ENCODE measurements around the gene ENC1. TPM values are rescaled to one million over a fixed set of nuclear protein-coding genes. Genes with fewer than 3 reads are reported as not detected.

ENC1 gene
- total RNA-seq, 1 experiment from 2014 or later: 24.5 TPM

DNA sequence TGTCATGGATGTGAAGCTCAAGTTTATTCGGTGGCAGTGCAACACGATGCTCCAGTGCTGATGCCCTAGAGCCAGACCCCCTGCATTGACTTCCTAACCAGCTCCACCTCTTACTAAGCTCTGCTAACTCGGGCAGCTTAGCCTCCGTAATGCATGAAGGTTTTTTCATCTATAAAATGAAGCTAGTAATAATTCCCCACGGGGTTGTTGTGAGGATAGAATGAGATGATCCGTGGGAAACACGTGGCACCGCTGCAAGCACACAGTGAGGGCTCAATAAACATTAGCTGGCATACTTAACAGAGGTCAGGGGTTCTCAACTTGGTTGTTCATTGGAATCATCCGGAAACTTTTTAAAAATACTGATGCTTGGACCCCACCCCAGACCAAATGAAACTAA, 6.8 kb downstream of the ENC1 start:
- Histone ChIP-seq H3K9ac (ENCODE audit: low read length) (no peak overlapping the region), H3K36me3 (ENCODE audit: low read depth, low read length) (peaks cover 32% of the 10 kb centered on the region)
- CTCF ChIA-PET: no interaction called here

DNA sequence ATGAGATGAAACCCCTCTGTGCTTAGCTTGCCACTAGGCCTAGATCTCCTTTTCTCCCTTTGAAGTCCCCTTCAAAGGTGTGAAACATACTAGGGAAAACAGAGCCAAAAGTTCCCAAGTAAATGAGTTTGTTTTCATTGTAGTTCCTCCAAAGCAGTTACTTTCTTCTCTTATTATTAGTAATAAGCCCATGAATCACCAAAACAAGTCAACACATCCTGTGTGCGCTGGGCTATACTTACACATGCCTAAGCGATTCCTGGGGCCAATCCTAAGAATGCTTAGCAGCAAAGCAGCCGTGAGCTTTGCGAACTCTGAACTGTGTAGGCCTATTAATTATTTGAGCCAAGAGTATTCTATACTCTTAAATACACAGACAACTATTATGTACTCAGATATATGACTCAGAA, 7.6 kb downstream of the ENC1 start:
- ATAC-seq: peak; percentile 72
- Histone ChIP-seq H3K4me3 (ENCODE audit: low read length) (peak overlapping the region; percentile 41), H3K4me1 (ENCODE audit: insufficient read depth, low read length) (peaks cover 82% of the 10 kb centered on the region), H2AFZ (ENCODE audit: low read length) (no peak overlapping the region), H3K79me2 (ENCODE audit: low read length) (peaks cover 73% of the 10 kb centered on the region), H3K9me3 (ENCODE audit: low read length) (no peaks in the 10 kb centered on the region), H3K27ac (ENCODE audit: low read length) (peak overlapping the region; percentile 94), H3K9me2 (replicated peaks; ENCODE audit: low read length) (no peaks in the 10 kb centered on the region), H3K27me3 (ENCODE audit: low read length) (no peaks in the 10 kb centered on the region), H3K4me2 (ENCODE audit: low read length) (peak overlapping the region; percentile 80), H4K20me1 (ENCODE audit: low read length) (peaks cover 30% of the 10 kb centered on the region), H3K9ac (ENCODE audit: low read length) (peak overlapping the region; percentile 36), H3F3A (ENCODE audit: low read length, unreplicated experiment) (peaks cover 30% of the 10 kb centered on the region), H3K36me3 (ENCODE audit: low read depth, low read length) (peaks cover 37% of the 10 kb centered on the region)
- DNase-seq: peak; percentile 94
- ChIA-PET CTCF (interaction anchor here (0.6 kb wide), 1 partner anchor 648 kb away, joined by 3 read pairs; no protein-coding TSS in a partner anchor), POLR2A (ENCODE audit: unreplicated experiment) (no interaction called here)
- BruUV-seq (replicated peaks): no TSS peak
- TF ChIP-seq EZH2 (IDR thresholded peaks at IDR 0.05; ENCODE audit: low read length, unreplicated experiment) (no peak), EZH2phosphoT487 (IDR thresholded peaks at IDR 0.05; ENCODE audit: borderline replicate concordance, low read length) (no peak)
- TF ChIP-seq, protein P1, sequence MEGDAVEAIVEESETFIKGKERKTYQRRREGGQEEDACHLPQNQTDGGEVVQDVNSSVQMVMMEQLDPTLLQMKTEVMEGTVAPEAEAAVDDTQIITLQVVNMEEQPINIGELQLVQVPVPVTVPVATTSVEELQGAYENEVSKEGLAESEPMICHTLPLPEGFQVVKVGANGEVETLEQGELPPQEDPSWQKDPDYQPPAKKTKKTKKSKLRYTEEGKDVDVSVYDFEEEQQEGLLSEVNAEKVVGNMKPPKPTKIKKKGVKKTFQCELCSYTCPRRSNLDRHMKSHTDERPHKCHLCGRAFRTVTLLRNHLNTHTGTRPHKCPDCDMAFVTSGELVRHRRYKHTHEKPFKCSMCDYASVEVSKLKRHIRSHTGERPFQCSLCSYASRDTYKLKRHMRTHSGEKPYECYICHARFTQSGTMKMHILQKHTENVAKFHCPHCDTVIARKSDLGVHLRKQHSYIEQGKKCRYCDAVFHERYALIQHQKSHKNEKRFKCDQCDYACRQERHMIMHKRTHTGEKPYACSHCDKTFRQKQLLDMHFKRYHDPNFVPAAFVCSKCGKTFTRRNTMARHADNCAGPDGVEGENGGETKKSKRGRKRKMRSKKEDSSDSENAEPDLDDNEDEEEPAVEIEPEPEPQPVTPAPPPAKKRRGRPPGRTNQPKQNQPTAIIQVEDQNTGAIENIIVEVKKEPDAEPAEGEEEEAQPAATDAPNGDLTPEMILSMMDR (conservative IDR thresholded peaks at IDR 0.05; ENCODE audit: low read depth, low read length): no peak
- intact Hi-C loops (cut with micrococcal nuclease): loop anchor here (2.0 kb wide), 1 partner anchor 304 kb away; no protein-coding TSS in a partner anchor

More for the DNA sequence above, 6.8 kb downstream of the ENC1 start:
- peaks cover 76% of the 10 kb centered on the region for H3K79me2 ChIP-seq (ENCODE audit: low read length)
- peak overlapping the region; percentile 80 for H3K4me2 ChIP-seq (ENCODE audit: low read length)
- peaks cover 87% of the 10 kb centered on the region for H3K4me1 ChIP-seq (ENCODE audit: insufficient read depth, low read length)
- TF ChIP-seq EZH2 (IDR thresholded peaks at IDR 0.05; ENCODE audit: low read length, unreplicated experiment) (no peak), EZH2phosphoT487 (IDR thresholded peaks at IDR 0.05; ENCODE audit: borderline replicate concordance, low read length) (no peak)
- TF ChIP-seq, protein P1 (conservative IDR thresholded peaks at IDR 0.05; ENCODE audit: low read depth, low read length): no peak
- H3F3A ChIP-seq (ENCODE audit: low read length, unreplicated experiment): peaks cover 30% of the 10 kb centered on the region
- intact Hi-C loops (cut with micrococcal nuclease): loop anchor here (2.0 kb wide), 1 partner anchor 305 kb away; no protein-coding TSS in a partner anchor
- DNase-seq (no peak), ATAC-seq (no peak)
- H3K27me3 ChIP-seq (ENCODE audit: low read length): no peaks in the 10 kb centered on the region
- BruUV-seq (replicated peaks): no TSS peak
- H3K9me3 ChIP-seq (ENCODE audit: low read length): no peaks in the 10 kb centered on the region
- POLR2A ChIA-PET (ENCODE audit: unreplicated experiment): interaction anchor here (0.5 kb wide), 1 partner anchor 93 kb away, joined by 3 read pairs; no protein-coding TSS in a partner anchor
- H4K20me1 ChIP-seq (ENCODE audit: low read length): peaks cover 35% of the 10 kb centered on the region
- no peak overlapping the region for H3K4me3 ChIP-seq (ENCODE audit: low read length)
- H3K27ac ChIP-seq (ENCODE audit: low read length): peak overlapping the region; percentile 94
- H2AFZ ChIP-seq (ENCODE audit: low read length): no peak overlapping the region
- H3K9me2 ChIP-seq (replicated peaks; ENCODE audit: low read length): no peaks in the 10 kb centered on the region
